ENCODE data around the gene PCNX1. TPM values are rescaled to one million over a fixed set of nuclear protein-coding genes. Genes with fewer than 3 reads are reported as not detected.
"Not testable (repeated sequence)": the region's sequence is repeated elsewhere in the genome, so short reads cannot be mapped to it uniquely, and the experiment has no call there.

Gene PCNX1
- total RNA-seq, 1 experiment from 2014 or later: 25.4 TPM

DNA sequence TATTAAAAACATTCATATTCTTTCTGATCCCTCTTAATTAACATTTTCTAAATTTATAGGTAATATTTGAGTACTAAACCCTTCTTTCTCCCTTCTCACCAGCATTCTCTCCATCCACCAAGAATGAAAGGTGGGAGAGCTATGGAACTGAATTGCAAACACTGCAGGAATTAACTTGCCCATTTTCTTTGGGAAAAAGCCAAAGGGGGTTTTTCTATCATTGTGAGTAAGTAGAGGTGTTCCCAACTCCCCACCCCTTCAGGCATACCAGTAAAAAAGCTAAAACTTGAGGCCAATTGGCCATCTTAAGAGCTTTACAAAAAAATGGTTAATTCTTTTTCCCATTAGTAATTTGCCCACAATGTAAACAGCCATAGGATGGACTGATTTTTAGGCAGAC is 23.7 kb downstream of the PCNX1 start:
- H3K4me3 ChIP-seq: no peak overlapping the region
- no peaks in the 10 kb centered on the region for H3K9me3 ChIP-seq
- DNase-seq: no peak
- no peaks in the 10 kb centered on the region for H3K36me3 ChIP-seq
- no peaks in the 10 kb centered on the region for H3K27me3 ChIP-seq

DNA sequence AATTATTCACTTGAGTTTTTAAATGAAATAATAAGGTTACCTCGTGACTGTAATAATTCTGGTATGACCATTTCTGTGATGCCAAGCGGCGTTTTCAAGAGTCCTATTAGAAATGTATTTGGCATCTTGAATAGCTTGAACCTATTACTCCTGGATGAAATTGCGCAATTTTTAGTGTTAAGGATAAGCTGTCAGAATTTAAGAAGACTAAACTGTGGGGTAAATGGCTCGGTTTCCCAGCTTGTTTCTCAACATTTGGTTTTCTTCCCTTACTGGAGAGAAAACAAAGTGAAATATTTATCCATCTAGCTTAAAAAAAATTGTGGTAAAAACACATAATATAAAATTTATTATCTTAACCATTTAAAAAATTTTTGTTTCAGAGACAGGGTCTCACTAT is 26.8 kb downstream of the PCNX1 start:
- no peaks in the 10 kb centered on the region; the same call in 1 of the 2 replicates for H3K9me3 ChIP-seq
- no peaks in the 10 kb centered on the region for H3K27me3 ChIP-seq
- DNase-seq: no peak
- no peaks in the 10 kb centered on the region for H3K36me3 ChIP-seq
- no peak overlapping the region for H3K4me3 ChIP-seq

DNA sequence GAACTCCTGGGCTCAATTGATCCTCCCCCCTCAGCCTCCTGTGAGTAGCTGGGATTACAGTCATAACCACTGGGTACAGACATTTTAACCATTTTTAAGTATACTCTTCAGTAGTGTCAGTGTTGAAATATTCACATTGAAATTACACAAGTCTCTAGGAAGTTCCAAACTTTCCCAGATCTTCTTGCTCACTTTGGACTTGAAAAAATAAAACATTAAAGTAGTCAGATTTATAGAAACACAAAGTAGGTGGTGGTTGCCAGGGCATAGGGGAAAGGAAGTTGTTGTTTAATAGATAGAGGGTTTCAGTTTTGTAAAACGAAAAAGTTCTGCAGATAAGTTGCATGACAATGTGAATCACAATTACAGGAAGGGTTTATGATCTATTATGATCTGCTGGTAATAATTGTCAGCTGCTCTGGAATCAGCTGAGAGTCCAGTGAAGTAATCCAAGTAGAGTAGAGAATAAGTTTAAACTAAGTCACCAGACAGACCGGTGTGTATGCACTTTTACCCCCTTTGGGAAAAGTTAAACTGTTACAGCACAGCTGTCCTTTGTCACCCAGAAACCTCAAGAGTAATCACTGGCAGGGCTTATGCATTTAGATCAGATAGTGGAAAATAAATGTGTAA is 27.4 kb downstream of the PCNX1 start:
- Histone ChIP-seq H3K36me3 (no peaks in the 10 kb centered on the region), H3K27me3 (no peaks in the 10 kb centered on the region), H3K9me3 (no peaks in the 10 kb centered on the region; the same call in 1 of the 2 replicates), H3K4me3 (no peak overlapping the region)
- DNase-seq: no peak

- Histone ChIP-seq H3K27me3 (no peaks in the 10 kb centered on the region), H3K36me3 (no peaks in the 10 kb centered on the region), H3K9me3 (no peaks in the 10 kb centered on the region; the same call in 1 of the 2 replicates), H3K4me3 (no peak overlapping the region)
- no peak for DNase-seq
Measured at GRCh38 chr14:70935135-70935534, 27.9 kb downstream of the PCNX1 start.

DNA sequence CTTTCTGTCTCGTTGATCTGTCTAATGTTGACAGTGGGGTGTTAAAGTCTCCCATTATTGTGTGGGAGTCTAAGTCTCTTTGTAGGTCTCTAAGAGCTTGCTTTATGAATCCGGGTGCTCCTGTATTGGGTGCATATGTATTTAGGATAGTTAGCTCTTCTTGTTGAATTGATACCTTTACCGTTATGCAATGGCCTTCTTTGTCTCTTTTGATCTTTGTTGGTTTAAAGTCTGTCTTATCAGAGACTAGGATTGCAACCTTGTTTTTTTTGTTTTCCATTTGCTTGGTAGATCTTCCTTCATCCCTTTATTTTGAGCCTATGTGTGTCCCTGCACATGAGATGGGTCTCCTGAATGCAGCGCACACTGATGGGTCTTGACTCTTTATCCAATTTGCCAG is 32.4 kb downstream of the PCNX1 start:
- not testable (repeated sequence) for H3K9me3 ChIP-seq, H3K27me3 ChIP-seq, H3K4me3 ChIP-seq, H3K36me3 ChIP-seq, DNase-seq

- not testable (repeated sequence) for H3K27me3 ChIP-seq, H3K4me3 ChIP-seq, H3K36me3 ChIP-seq, DNase-seq, H3K9me3 ChIP-seq
Measured at GRCh38 chr14:70941637-70942341, 34.5 kb downstream of the PCNX1 start.

DNA sequence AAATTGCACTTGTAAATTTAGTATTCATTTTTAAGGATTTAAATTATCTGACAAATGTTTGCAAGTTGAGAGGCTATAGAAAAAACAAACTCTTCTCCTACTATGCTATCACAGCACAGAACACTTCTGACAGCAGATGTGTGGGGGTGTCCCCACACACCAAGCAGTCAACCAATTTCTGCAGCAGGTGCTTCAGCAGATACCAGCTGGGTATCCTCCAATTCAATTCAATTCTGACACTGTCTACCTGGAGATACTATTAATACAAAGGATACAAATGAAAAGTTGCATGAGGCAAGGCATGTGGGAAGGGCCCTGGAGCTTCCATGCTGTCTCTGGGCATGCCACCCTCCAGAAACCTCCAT is 35.1 kb downstream of the PCNX1 start:
- Histone ChIP-seq H3K9me3 (peaks cover 3% of the 10 kb centered on the region; the same call in 1 of the 2 replicates), H3K4me3 (no peak overlapping the region)

GRCh38 chr14:70942721-70943120 is 35.5 kb downstream of the PCNX1 start:
- not testable (repeated sequence) for DNase-seq

More for the DNA sequence above, 35.1 kb downstream of the PCNX1 start:
- Histone ChIP-seq H3K36me3 (peaks cover 5% of the 10 kb centered on the region), H3K27me3 (no peaks in the 10 kb centered on the region)
- DNase-seq: no peak

GRCh38 chr14:70943838-70944237 is 36.6 kb downstream of the PCNX1 start:
- no peaks in the 10 kb centered on the region for H3K27me3 ChIP-seq
- peaks cover 9% of the 10 kb centered on the region for H3K36me3 ChIP-seq
- H3K4me3 ChIP-seq: no peak overlapping the region
- DNase-seq: no peak
- peaks cover 3% of the 10 kb centered on the region; the same call in 1 of the 2 replicates for H3K9me3 ChIP-seq

More at GRCh38 chr14:70942721-70943120, 35.5 kb downstream of the PCNX1 start:
- H3K36me3 ChIP-seq, H3K9me3 ChIP-seq, H3K4me3 ChIP-seq, H3K27me3 ChIP-seq: not testable (repeated sequence)

- peaks cover 3% of the 10 kb centered on the region; the same call in 1 of the 2 replicates for H3K9me3 ChIP-seq
- DNase-seq: no peak
- H3K27me3 ChIP-seq: no peaks in the 10 kb centered on the region
- peaks cover 20% of the 10 kb centered on the region for H3K36me3 ChIP-seq
- no peak overlapping the region for H3K4me3 ChIP-seq
Measured at GRCh38 chr14:70947739-70948138, 40.5 kb downstream of the PCNX1 start.

DNA sequence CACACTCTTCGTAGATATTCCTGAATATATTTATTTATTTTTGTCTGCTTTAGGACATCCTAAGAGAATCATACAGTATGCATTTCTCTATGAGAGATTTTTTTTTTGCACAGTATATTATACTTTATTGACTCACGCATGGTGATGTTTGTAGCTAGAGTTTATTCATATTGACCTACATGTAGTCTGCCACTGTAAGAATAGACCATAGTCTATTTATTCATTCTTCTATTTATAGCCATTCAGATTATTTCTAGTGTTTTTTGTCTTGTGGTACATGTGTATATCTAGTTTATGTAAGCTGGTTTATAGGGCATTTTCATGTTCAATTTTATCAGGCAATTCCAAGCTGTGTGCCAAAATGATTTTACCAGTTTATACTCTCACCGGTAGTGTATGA is 45.2 kb downstream of the PCNX1 start:
- Histone ChIP-seq H3K27me3 (no peaks in the 10 kb centered on the region), H3K36me3 (peaks cover 17% of the 10 kb centered on the region), H3K9me3 (no peaks in the 10 kb centered on the region; the same call in 1 of the 2 replicates), H3K4me3 (no peak overlapping the region)
- no peak for DNase-seq

DNA sequence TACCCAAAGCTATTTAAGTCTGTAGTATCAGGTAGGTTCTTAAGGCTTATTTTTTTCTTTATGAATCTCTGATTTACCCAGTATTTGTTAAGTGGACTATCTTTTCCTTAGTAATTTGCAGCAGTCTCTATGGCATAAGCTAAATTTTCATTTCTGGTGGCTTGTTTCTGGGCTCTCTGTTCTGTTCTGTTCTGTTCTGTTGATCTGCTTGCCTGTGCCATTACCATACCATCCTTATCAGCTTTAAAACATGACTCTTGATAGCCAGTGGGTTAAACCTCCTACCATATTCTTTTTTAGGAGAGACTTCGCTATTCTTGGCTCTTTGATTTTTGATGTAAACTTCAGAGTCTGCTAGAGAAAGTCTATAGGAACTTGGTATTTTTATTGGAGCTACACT is 46.8 kb downstream of the PCNX1 start:
- no peak overlapping the region for H3K4me3 ChIP-seq
- no peaks in the 10 kb centered on the region; the same call in 1 of the 2 replicates for H3K9me3 ChIP-seq
- DNase-seq: no peak
- peaks cover 13% of the 10 kb centered on the region for H3K36me3 ChIP-seq
- H3K27me3 ChIP-seq: no peaks in the 10 kb centered on the region

DNA sequence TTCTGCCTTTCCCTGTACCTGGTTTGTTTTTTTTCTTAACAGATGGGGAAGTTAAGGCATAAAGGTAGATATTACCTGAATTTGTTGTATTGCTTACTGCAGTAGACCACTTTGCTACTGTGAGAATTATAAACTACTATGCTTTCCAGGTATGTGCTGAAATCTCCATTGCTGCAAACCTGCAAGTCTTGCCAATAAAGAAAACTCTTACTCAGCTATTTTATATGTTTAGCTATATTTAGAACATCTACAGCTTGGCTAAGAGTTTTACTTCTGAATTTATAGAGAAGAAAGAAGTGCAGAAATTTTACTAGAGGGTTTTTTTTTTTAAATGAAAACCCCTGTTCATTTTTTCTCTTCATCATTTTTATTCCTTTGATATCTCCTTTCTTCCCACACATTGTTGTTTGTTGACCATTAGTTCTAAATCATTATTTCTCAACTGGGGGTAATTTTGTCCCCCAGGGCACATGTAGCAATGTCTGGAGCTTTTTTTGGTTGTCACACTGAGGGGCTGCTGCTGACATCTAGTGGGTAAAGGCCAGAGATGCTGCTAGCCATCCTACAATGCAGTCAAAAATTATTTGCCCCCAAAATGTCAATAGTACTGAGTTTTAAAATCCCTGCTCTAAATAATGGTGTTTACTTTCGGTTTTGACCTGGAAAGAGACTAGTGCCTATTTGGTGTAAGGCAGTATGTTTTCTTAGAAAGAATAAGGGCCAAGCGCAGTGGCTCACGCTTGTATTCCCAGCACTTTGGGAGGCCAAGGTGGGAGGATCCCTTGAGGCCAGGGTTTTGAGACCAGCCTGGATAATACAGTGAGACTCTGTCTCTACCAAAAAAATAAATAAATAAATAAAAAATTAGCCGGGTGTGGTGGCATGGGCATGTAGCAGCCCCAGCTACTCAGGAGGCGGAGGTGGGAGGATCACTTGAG is 48.6 kb downstream of the PCNX1 start:
- no peaks in the 10 kb centered on the region; the same call in 1 of the 2 replicates for H3K9me3 ChIP-seq
- no peaks in the 10 kb centered on the region for H3K27me3 ChIP-seq
- H3K36me3 ChIP-seq: peaks cover 3% of the 10 kb centered on the region; the same call in 1 of the 2 replicates
- no peak overlapping the region for H3K4me3 ChIP-seq
- DNase-seq: no peak

DNA sequence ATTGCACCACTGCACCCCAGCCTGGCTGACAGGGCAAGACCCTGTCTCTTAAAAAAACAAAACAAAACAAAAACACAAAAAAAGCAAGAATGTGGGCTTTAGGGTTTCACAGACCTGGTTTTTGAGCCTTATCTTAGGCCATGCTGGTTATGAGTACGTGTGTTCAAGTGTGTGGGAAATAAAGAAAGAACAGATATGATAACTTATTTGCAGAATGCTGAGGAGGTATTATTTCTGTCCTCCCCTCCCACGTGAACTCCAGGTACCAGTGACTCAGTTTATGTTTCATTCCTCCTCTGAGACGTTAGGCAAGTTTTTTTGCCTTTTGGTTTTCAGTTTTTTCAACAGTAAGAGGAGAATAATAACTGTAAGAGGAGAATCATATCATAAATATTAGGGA is 49.3 kb downstream of the PCNX1 start:
- peaks cover 3% of the 10 kb centered on the region; the same call in 1 of the 2 replicates for H3K36me3 ChIP-seq
- DNase-seq: no peak
- no peak overlapping the region for H3K4me3 ChIP-seq
- H3K9me3 ChIP-seq: no peaks in the 10 kb centered on the region; the same call in 1 of the 2 replicates
- no peaks in the 10 kb centered on the region for H3K27me3 ChIP-seq

DNA sequence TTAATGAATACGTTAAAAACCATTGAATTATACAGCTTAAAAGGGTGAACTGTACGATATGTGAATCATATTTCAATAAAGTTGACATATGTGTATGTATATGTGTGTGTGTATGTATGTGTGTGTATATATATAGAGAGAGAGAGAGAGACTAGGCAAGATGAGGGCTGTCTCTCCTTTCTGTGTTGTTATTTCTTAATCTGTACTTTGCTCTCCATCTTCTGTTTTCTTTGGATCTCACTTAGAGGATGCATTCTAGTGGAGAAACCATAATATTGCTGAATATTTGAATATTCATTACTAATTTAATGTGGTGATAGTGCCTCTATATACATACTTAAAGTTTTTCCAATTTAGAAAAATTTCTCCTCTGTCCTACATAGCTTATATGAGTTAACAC is 50.5 kb downstream of the PCNX1 start:
- no peak overlapping the region for H3K4me3 ChIP-seq
- H3K27me3 ChIP-seq: no peaks in the 10 kb centered on the region
- DNase-seq: no peak
- peaks cover 3% of the 10 kb centered on the region; the same call in 1 of the 2 replicates for H3K36me3 ChIP-seq
- no peaks in the 10 kb centered on the region for H3K9me3 ChIP-seq

GRCh38 chr14:70962935-70963334 is 55.7 kb downstream of the PCNX1 start:
- Histone ChIP-seq H3K4me3 (no peak overlapping the region), H3K9me3 (no peaks in the 10 kb centered on the region), H3K27me3 (no peaks in the 10 kb centered on the region), H3K36me3 (peaks cover 4% of the 10 kb centered on the region)
- no peak for DNase-seq

GRCh38 chr14:70964492-70964891 is 57.2 kb downstream of the PCNX1 start:
- H3K4me3 ChIP-seq: no peak overlapping the region
- H3K27me3 ChIP-seq: no peaks in the 10 kb centered on the region
- H3K9me3 ChIP-seq: no peaks in the 10 kb centered on the region
- peaks cover 7% of the 10 kb centered on the region for H3K36me3 ChIP-seq
- no peak for DNase-seq

Measured in MG63 (cell line).